Activated naive CD4-positive, alpha-beta T cell treated with anti-CD3 and anti-CD28 coated beads, Interleukin-2, amount 10 ng/mL, durations not matched to agents 7 days and 5 days (primary cell): Measurements from ENCODE around the gene EIF4G3.

ENCODE experiments used
- CTCF ChIA-PET: fragments of 350-600 bp; sonication (Branson Sonifier 250); formaldehyde crosslinking; loops from one replicate; lab custom pipeline; 2021; ENCODE audit warnings: antibody characterized with exemption; lab: Charles Lee
- DNase-seq: peaks from one replicate; pipeline ENCODE4 v3.0.0-alpha.2; 2020
- H3K27ac Mint-ChIP-seq: one replicate; pipeline ENCODE4 v1.8.0; 2021; ENCODE audit warnings: mild to moderate bottlenecking, moderate library complexity, mixed read lengths
- H3K27me3 Mint-ChIP-seq: one replicate; pipeline ENCODE4 v1.8.0; 2021; ENCODE audit warnings: mild to moderate bottlenecking, mixed read lengths
- H3K36me3 Mint-ChIP-seq: one replicate; pipeline ENCODE4 v1.8.0; 2021; ENCODE audit warnings: mixed read lengths
- H3K4me1 Mint-ChIP-seq: one replicate; pipeline ENCODE4 v1.8.0; 2021; ENCODE audit warnings: mixed read lengths
- H3K4me3 Mint-ChIP-seq: one replicate; pipeline ENCODE4 v1.8.0; 2021; ENCODE audit warnings: mild to moderate bottlenecking, moderate library complexity, mixed read lengths
- H3K9me3 Mint-ChIP-seq: one replicate; pipeline ENCODE4 v1.8.0; 2021; ENCODE audit warnings: mixed read lengths

EIF4G3 gene

DNA sequence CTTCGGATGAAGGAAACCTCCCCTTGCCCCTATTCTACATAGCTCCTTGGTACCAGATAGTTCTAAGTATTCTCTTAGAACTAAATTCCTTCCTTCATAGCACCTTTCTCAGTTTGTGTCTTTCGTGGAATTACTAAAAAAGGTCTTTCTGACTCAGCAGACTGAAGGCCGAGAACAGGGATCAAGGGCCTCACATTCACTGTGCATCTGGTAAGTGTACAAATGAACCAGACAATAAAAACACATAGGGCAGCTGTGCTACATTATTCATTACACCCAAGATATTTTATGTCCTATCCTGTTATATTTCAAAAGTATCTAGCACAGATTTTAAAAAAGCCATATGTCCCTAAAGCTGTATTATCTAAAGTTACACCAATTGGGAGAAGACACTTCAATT is 326.7 kb downstream of the EIF4G3 start:
- Mint-ChIP-seq H3K4me3 (no peak overlapping the region), H3K36me3 (peaks cover 15% of the 10 kb centered on the region), H3K27ac (no peak overlapping the region), H3K27me3 (no peaks in the 10 kb centered on the region), H3K9me3 (no peaks in the 10 kb centered on the region), H3K4me1 (no peaks in the 10 kb centered on the region)
- CTCF ChIA-PET: no interaction called here
- no peak for DNase-seq

DNA sequence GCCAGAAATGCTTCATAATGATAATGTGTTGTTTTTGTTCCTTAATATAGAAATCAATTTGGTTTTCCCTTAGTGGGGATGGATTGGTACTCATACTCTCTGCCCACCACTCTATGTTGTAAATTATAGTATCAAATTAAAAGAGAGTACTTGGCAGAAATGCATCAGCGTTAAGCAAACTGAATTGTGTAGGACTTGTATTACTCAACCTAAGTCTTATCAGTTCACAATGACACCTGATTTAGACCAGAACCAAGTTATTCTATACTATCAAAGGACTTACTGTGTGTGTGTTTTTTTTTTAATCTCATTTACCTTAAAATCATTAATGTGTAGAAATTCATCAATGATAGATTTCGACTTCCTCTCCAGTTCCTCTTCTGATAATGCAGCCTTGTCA is 327.6 kb downstream of the EIF4G3 start:
- Mint-ChIP-seq H3K4me3 (no peak overlapping the region), H3K27me3 (no peaks in the 10 kb centered on the region), H3K4me1 (no peaks in the 10 kb centered on the region), H3K36me3 (peaks cover 15% of the 10 kb centered on the region), H3K27ac (no peak overlapping the region), H3K9me3 (no peaks in the 10 kb centered on the region)
- CTCF ChIA-PET: no interaction called here
- DNase-seq: no peak

DNA sequence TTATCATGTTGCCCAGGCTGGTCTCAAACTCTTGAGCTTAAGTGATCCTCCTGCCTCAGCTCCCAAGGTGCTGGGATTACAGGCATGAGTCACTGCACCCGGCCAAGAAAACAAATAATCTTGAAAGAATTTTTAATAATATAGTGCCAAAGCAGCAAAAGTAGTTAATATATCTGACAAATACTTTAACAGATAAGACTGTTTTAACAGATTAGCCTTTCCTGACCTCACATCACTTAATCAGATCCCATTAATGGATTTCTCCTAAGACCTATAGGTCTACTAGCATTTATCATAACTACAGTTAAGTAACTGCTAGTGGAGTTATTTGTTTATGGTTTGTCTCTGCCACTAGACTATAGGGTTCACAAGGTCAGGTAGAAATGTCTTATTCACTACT is 328.5 kb downstream of the EIF4G3 start:
- H3K27me3 Mint-ChIP-seq: no peaks in the 10 kb centered on the region
- H3K36me3 Mint-ChIP-seq: peaks cover 12% of the 10 kb centered on the region
- DNase-seq: no peak
- CTCF ChIA-PET: no interaction called here
- no peaks in the 10 kb centered on the region for H3K4me1 Mint-ChIP-seq
- no peak overlapping the region for H3K27ac Mint-ChIP-seq
- H3K4me3 Mint-ChIP-seq: no peak overlapping the region
- H3K9me3 Mint-ChIP-seq: no peaks in the 10 kb centered on the region

DNA sequence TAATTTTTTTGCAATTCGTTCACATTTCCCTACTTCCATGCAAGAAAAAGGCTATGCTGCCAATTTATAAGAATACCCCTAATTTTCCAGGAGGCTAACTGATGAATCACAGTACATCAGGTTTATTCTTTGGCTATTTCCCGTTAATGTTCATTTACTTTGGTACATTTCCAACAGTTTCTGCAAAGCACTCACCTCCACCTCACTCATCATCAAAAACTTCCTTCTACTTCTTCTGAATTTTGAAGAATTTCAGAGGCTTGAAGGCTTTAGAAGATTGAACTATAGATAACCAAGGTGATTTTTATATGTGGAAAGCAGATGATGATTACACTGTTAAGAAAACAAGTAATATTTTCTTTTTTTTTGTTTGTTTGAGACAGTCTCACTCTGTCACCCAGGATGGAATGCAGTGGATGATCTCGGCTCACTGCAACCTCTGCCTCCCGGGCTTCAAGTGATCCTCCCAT is 329.1 kb downstream of the EIF4G3 start:
- Mint-ChIP-seq H3K4me1 (no peaks in the 10 kb centered on the region), H3K36me3 (peaks cover 12% of the 10 kb centered on the region), H3K27ac (no peak overlapping the region), H3K9me3 (no peaks in the 10 kb centered on the region), H3K4me3 (no peak overlapping the region), H3K27me3 (no peaks in the 10 kb centered on the region)
- CTCF ChIA-PET: no interaction called here
- DNase-seq: no peak

DNA sequence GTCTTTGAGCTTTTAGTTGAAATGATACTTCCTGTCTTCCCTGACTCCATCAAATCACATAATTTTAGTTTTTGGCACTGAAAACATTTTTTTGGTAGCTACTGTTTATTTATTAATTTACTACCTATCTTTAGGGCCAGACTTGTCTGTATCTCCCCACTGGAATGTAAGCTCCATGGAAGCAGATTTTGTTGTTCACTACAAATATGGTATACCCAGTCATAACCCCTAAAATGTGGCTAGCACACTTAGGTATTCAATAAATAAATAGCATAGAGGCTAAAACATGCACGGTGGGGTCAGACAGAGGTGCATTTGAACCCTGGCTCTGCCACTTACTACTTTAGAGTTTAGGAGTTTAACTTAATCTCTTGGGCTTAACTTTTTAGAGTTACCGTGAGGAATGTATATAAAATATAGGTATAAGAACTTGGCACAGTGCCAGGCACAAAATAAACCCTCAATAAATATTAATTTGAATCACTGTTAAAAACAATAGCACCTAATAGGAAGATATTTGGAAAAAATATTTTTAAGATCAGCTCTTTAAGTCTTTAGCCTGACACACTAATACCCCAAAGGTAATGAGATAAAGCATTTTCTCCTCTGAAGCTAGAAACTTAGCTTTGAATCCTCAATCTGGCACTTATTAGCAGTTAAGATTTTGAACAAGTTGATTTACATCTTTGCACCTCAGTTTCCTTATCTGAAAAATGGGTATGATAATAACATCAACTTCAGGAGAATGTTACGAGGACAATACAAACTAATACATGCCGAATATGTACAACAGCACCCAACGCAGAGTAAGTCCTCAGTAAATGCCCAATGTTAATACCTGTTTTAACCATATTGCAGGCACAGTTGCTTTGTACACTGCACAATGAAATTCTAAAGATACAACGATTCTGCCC is 330.0 kb downstream of the EIF4G3 start:
- H3K27ac Mint-ChIP-seq: no peak overlapping the region
- H3K4me3 Mint-ChIP-seq: no peak overlapping the region
- H3K36me3 Mint-ChIP-seq: peaks cover 13% of the 10 kb centered on the region
- H3K4me1 Mint-ChIP-seq: no peaks in the 10 kb centered on the region
- no peaks in the 10 kb centered on the region for H3K27me3 Mint-ChIP-seq
- CTCF ChIA-PET: interaction anchor here (0.6 kb wide), 1 partner anchor 73 kb away, joined by 4 read pairs; no protein-coding TSS in a partner anchor
- no peaks in the 10 kb centered on the region for H3K9me3 Mint-ChIP-seq
- no peak for DNase-seq

DNA sequence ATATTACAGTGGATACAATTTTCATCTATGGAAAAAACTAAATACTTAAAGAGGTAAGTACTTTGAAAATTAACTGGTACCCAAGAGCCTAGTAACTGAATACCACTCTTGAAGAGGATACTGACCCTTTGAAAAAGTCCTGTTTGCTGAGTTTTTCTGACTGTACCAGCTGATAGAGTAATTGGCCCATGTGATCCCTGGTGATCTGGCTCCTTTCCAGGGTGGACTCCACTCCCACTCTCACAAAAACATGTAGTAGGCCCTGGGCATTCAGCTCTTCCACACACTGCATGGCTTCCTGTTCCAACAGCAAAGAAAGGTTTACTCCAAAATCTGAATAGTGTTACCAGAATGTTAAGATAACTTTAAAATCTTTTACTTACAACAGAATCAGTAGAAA is 336.0 kb downstream of the EIF4G3 start:
- CTCF ChIA-PET: interaction anchor here (0.6 kb wide), 1 partner anchor 318 kb away, joined by 4 read pairs; no protein-coding TSS in a partner anchor
- no peak for DNase-seq
- Mint-ChIP-seq H3K4me1 (no peaks in the 10 kb centered on the region), H3K4me3 (no peak overlapping the region), H3K27me3 (no peaks in the 10 kb centered on the region), H3K36me3 (peaks cover 2% of the 10 kb centered on the region), H3K27ac (no peak overlapping the region), H3K9me3 (no peaks in the 10 kb centered on the region)

DNA sequence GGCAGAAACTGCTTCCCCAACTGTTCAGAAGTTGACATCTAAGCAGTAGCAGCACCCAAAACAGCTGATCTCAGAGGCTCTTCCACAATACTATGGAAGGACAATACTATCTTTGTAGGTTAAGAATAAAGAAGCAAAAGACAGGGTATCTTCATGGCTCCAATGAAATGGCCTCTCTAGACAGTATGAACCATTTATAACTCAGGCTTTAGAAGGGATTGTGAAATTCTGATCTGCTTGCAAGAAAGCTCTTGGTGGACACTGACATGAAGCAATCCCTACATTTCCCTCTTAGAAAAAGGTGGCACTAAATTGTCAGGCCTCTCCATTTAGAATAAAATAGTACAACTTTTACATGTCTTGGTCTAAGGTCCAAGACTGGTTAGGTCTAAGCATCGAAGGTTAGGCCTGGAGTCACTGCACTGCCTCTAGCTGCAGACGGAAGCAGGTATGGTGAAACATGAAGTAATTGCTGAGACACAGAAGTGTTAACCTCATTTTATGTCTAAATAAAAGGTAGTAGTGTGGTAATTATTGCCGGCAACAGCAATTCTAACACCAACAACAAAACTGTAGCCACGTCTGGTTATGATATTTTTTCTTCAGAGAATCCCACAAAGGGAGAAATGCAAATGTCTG is 339.0 kb downstream of the EIF4G3 start:
- CTCF ChIA-PET: no interaction called here
- peaks cover 15% of the 10 kb centered on the region for H3K36me3 Mint-ChIP-seq
- no peaks in the 10 kb centered on the region for H3K27me3 Mint-ChIP-seq
- no peaks in the 10 kb centered on the region for H3K9me3 Mint-ChIP-seq
- no peak for DNase-seq
- H3K27ac Mint-ChIP-seq: no peak overlapping the region
- H3K4me1 Mint-ChIP-seq: no peaks in the 10 kb centered on the region
- H3K4me3 Mint-ChIP-seq: no peak overlapping the region

DNA sequence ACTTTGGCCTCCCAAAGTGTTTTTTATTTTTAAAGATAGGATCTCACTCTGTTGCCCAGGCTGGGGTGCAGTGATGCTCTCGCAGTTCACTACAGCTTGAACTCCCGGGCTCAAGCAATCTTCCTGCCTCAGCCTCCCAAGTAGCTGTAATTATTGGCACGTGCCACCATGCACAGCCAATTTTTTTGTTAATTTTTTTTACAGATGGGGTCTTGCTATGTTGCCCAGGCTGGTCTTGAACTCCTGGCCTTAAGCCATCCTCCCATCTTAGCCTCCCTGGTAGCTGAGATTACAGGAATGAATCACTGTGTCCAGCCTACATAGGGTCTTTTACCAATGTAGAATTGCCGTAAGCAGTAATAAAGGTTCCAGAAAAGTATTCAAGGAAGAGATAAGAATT is 340.5 kb downstream of the EIF4G3 start:
- CTCF ChIA-PET: interaction anchor here (0.7 kb wide), 1 partner anchor 358 kb away, joined by 3 read pairs; no protein-coding TSS in a partner anchor
- DNase-seq: no peak
- Mint-ChIP-seq H3K27me3 (no peaks in the 10 kb centered on the region), H3K9me3 (no peaks in the 10 kb centered on the region), H3K4me3 (no peak overlapping the region), H3K36me3 (peaks cover 13% of the 10 kb centered on the region), H3K4me1 (no peaks in the 10 kb centered on the region), H3K27ac (no peak overlapping the region)

DNA sequence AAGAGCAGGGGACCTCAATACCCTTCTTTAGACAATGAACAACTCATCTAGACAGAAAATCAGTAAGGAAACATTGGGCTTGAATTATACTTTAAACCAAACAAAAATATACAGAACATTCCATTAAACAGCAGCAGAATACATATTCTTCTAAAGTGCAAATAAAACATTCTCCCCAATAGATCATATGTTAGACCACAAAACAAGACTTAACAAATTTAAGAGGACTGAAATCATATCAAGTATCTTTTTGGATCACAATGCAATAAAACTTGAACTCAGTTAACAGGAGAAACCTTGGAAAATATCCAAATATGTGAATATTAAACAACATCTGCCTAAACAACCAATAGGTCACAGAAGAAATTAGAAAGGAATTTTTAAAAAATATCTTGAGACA is 341.9 kb downstream of the EIF4G3 start:
- H3K27me3 Mint-ChIP-seq: no peaks in the 10 kb centered on the region
- no peaks in the 10 kb centered on the region for H3K9me3 Mint-ChIP-seq
- CTCF ChIA-PET: no interaction called here
- peaks cover 13% of the 10 kb centered on the region for H3K36me3 Mint-ChIP-seq
- H3K4me3 Mint-ChIP-seq: no peak overlapping the region
- no peak overlapping the region for H3K27ac Mint-ChIP-seq
- no peak for DNase-seq
- H3K4me1 Mint-ChIP-seq: no peaks in the 10 kb centered on the region

DNA sequence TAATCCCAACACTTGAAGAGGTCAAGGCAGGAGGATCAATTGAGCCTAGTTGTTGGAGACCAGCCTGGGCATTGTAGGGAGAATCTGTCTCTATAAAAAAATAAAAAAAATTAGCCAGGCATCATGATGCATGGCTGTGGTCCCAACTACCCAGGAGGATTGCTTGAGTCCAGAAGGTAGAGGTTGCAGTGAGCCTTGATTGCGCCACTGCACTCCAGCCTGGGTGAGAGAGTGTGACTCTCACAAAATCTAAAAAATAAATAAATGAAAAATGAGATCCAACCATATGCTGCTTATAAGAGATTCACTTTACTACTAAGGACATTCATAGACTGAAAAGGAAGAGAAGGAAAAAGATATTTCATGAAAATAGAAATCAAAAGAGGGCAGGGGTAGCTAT is 342.5 kb downstream of the EIF4G3 start:
- H3K4me1 Mint-ChIP-seq: no peaks in the 10 kb centered on the region
- H3K9me3 Mint-ChIP-seq: no peaks in the 10 kb centered on the region
- peaks cover 13% of the 10 kb centered on the region for H3K36me3 Mint-ChIP-seq
- no peaks in the 10 kb centered on the region for H3K27me3 Mint-ChIP-seq
- H3K27ac Mint-ChIP-seq: no peak overlapping the region
- DNase-seq: no peak
- CTCF ChIA-PET: no interaction called here
- H3K4me3 Mint-ChIP-seq: no peak overlapping the region

DNA sequence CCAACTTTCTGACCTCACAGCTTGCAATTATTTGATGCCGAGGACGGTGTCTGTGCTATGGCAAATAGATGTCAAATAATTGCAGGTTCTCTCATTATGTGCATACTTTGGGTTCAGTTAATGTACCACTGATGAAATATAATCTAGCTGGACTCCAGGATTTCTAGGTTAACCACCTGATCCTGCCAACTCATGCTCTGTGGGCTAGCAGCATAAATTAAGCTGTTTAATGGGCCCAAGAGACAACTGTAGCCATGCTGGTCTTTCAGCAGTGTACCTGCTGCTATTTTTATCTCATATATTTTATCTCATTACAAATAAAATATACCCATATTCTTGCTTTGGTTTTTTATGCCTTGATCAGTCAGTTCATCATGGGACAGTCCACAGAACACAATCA is 346.3 kb downstream of the EIF4G3 start:
- no peaks in the 10 kb centered on the region for H3K9me3 Mint-ChIP-seq
- peaks cover 18% of the 10 kb centered on the region for H3K36me3 Mint-ChIP-seq

DNA sequence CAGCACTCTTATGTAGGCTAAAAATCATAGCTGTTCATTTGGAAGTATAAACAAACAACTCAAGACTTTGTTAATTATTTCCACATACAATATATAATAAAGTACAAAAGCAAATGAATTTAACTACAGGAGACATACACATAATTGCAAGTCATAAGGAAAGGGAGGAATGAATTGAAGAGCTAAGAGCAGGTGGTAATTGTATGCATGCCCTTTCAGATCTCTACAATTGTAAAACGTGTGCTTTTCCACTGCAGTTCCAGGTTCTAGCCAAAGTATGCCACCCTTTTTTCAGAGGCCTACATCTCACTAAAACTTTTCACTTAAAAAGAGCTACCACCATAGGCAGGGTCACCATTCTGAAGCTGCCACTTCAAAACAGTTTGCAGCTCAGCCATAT is 346.8 kb downstream of the EIF4G3 start:
- Mint-ChIP-seq H3K36me3 (peaks cover 13% of the 10 kb centered on the region), H3K4me3 (no peak overlapping the region), H3K27me3 (no peaks in the 10 kb centered on the region), H3K27ac (no peak overlapping the region), H3K9me3 (no peaks in the 10 kb centered on the region), H3K4me1 (no peaks in the 10 kb centered on the region)
- CTCF ChIA-PET: interaction anchor here (1.4 kb wide), 1 partner anchor 365 kb away, joined by 4 read pairs; no protein-coding TSS in a partner anchor
- DNase-seq: no peak

More for the DNA sequence above, 346.3 kb downstream of the EIF4G3 start:
- Mint-ChIP-seq H3K27me3 (no peaks in the 10 kb centered on the region), H3K4me1 (no peaks in the 10 kb centered on the region), H3K27ac (no peak overlapping the region), H3K4me3 (no peak overlapping the region)
- DNase-seq: no peak
- CTCF ChIA-PET: interaction anchor here (1.4 kb wide), 1 partner anchor 365 kb away, joined by 4 read pairs; no protein-coding TSS in a partner anchor

DNA sequence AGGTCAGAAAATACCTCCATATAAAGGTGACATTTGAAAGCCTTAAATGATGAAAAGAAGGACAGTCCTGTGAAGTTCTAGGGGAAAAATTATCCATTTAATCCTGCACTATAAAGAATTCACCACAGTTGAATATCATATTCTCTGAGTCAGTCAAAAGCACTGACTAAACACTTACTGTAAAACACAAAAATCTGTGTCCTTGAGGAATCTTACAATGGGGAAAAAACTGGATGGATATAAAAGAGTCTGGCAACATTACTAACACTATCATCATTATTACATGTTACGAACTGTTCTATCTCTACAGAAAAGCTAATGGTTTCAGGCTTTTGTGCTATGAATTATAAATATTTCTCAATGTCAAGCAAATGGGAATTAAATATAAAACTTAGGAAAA is 347.2 kb downstream of the EIF4G3 start:
- Mint-ChIP-seq H3K36me3 (peaks cover 9% of the 10 kb centered on the region), H3K4me1 (no peaks in the 10 kb centered on the region), H3K27ac (no peak overlapping the region), H3K27me3 (no peaks in the 10 kb centered on the region), H3K4me3 (no peak overlapping the region), H3K9me3 (no peaks in the 10 kb centered on the region)
- DNase-seq: no peak
- CTCF ChIA-PET: no interaction called here

DNA sequence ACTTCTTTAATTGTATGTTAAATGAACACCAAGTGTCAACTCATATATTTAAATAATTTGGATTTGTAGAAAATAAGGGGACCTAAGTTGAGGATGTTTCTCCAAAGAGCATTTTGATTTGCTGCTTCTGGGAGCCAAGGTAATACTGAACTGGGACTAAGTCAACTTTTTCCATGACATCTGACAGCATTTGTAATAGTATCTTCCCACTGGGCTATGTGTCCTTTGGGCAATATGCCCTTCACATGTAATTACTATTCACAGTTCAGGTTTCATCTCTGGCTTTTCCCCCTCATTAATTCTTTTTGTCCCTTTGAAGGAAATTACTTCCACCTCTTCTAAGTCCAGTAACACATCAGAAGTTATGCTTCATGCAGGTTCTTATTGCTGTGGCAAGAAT is 352.9 kb downstream of the EIF4G3 start:
- peaks cover 7% of the 10 kb centered on the region for H3K36me3 Mint-ChIP-seq
- H3K4me1 Mint-ChIP-seq: no peaks in the 10 kb centered on the region
- CTCF ChIA-PET: no interaction called here

More for the DNA sequence above, 352.9 kb downstream of the EIF4G3 start:
- no peak for DNase-seq
- no peaks in the 10 kb centered on the region for H3K27me3 Mint-ChIP-seq
- H3K9me3 Mint-ChIP-seq: no peaks in the 10 kb centered on the region
- H3K4me3 Mint-ChIP-seq: no peak overlapping the region
- H3K27ac Mint-ChIP-seq: no peak overlapping the region
